MCF 10A (cell line): ENCODE results near the gene NUDCD2. TPM values are rescaled to one million over a fixed set of nuclear protein-coding genes. Genes with fewer than 3 reads are reported as not detected.

Experiments
- BruUV-seq: library from RNA; stranded (reverse); fragments of 400-500 nt; replicated peaks from 2 replicates; lab custom pipeline; 2021; lab: Mats Ljungman, UMichigan
- CTCF ChIA-PET: fragments of 300-600 bp; sonication (Branson Sonifier 250); formaldehyde crosslinking; extraction: SDS; loops from one replicate; lab custom pipeline; 2021; ENCODE audit warnings: antibody characterized with exemption, inconsistent platforms; lab: Yijun Ruan, JAX
- POLR2A ChIA-PET: fragments of 300-600, 350-650 bp; sonication (Branson Sonifier 250); formaldehyde crosslinking; extraction: SDS; loops from one replicate; lab custom pipeline; 2020; ENCODE audit warnings: antibody characterized with exemption, inconsistent platforms; lab: Yijun Ruan, JAX
- DNase-seq: peaks from one replicate; pipeline ENCODE4 v3.0.0-alpha.2; 2018; ENCODE audit not compliant: unreplicated experiment
- H3K27ac Mint-ChIP-seq: one replicate; pipeline ENCODE4 v1.8.0; 2022; ENCODE audit warnings: mild to moderate bottlenecking, low read depth, mixed read lengths; ENCODE audit not compliant: unreplicated experiment
- H3K27me3 Mint-ChIP-seq: one replicate; pipeline ENCODE4 v1.8.0; 2022; ENCODE audit warnings: mixed read lengths; ENCODE audit not compliant: insufficient read depth, unreplicated experiment
- H3K36me3 Mint-ChIP-seq: one replicate; pipeline ENCODE4 v1.8.0; 2022; ENCODE audit warnings: mild to moderate bottlenecking, moderate library complexity, mixed read lengths; ENCODE audit not compliant: insufficient read depth, unreplicated experiment
- H3K4me1 Mint-ChIP-seq: one replicate; pipeline ENCODE4 v1.8.0; 2022; ENCODE audit warnings: mixed read lengths; ENCODE audit not compliant: insufficient read depth, unreplicated experiment
- H3K4me3 Mint-ChIP-seq: one replicate; pipeline ENCODE4 v1.8.0; 2022; ENCODE audit warnings: mild to moderate bottlenecking, moderate library complexity, mixed read lengths; ENCODE audit not compliant: unreplicated experiment
- H3K9me3 Mint-ChIP-seq: one replicate; pipeline ENCODE4 v1.8.0; 2022; ENCODE audit warnings: mixed read lengths; ENCODE audit not compliant: unreplicated experiment
- intact Hi-C: fragments of 100-400 bp; cut with micrococcal nuclease; formaldehyde crosslinking; loops from 2 replicates; pipeline ENCODE4 v1.14.1; 2022
- total RNA-seq: library from RNA; stranded (reverse); gene quantifications from 2 replicates; pipeline ENCODE4 v1.2.3, GENCODE V29; 2022
- TF ChIP-seq, protein P1 (sequence below): fragments of 200-600 bp; IDR thresholded peaks from one replicate; pipeline ENCODE4 v1.8.0; 2022; ENCODE audit warnings: antibody characterized with exemption, mild to moderate bottlenecking; ENCODE audit not compliant: unreplicated experiment

The NUDCD2 gene
- total RNA-seq, 1 experiment from 2014 or later = 68.0 TPM

DNA sequence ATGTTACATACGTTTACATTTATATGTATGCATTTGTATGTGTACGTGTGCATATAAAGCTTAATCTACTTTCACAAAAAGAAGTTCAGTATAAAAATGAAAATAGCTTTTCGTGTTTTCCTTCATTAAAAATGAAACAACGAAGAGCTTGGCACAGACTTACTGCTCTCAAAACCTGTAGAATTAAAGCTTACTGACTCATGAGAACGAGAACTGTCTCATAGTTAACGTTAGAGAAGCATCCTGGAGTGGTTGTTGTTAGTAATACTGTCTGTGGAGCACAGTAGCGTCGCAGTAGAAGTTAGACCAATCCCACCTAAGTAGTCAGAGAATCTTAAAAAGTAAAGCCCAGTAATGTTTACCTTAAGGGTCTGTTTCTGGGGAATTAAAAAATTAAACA is 46.8 kb upstream of the NUDCD2 start:
- Mint-ChIP-seq H3K4me3 (peak overlapping the region; percentile 96), H3K27me3 (no peaks in the 10 kb centered on the region), H3K27ac (peak overlapping the region; percentile 98), H3K36me3 (peaks cover 41% of the 10 kb centered on the region), H3K4me1 (peaks cover 39% of the 10 kb centered on the region), H3K9me3 (no peaks in the 10 kb centered on the region)
- peak; percentile 57 for DNase-seq
- POLR2A ChIA-PET = interaction anchor here (0.7 to 7.0 kb wide), 11 partner anchors 10 to 143 kb away, joined by 3 to 352 read pairs (median 5); partner anchors contain the start of genes CCNG1, HMMR and NUDCD2
- CTCF ChIA-PET = interaction anchor here (0.6 to 1.1 kb wide), 7 partner anchors 17 to 1647 kb away, joined by 3 to 8 read pairs (median 4); partner anchors contain the start of genes HMMR and NUDCD2
- BruUV-seq = no TSS peak
- TF ChIP-seq, protein P1, sequence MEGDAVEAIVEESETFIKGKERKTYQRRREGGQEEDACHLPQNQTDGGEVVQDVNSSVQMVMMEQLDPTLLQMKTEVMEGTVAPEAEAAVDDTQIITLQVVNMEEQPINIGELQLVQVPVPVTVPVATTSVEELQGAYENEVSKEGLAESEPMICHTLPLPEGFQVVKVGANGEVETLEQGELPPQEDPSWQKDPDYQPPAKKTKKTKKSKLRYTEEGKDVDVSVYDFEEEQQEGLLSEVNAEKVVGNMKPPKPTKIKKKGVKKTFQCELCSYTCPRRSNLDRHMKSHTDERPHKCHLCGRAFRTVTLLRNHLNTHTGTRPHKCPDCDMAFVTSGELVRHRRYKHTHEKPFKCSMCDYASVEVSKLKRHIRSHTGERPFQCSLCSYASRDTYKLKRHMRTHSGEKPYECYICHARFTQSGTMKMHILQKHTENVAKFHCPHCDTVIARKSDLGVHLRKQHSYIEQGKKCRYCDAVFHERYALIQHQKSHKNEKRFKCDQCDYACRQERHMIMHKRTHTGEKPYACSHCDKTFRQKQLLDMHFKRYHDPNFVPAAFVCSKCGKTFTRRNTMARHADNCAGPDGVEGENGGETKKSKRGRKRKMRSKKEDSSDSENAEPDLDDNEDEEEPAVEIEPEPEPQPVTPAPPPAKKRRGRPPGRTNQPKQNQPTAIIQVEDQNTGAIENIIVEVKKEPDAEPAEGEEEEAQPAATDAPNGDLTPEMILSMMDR = no peak
- intact Hi-C loops = loop anchor here (5.0 kb wide), 1 partner anchor 731 kb away; no protein-coding TSS in a partner anchor

DNA sequence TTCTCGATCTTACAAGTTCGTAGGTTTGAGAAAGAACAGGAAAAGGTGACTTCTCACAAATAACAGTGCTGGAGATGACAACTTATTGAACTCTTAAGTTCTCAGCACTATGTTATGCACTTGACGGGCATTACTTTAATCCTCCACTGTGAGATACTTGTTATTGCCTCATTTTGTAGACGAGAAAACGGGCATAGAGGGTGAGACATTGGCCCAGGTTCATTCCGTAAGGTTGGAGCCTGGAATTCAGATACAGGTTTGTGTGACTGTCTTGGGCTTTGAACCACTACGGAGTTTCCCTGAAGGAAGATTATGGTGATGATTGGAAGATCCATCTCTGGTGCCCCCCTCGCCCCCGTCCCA is 46.2 kb upstream of the NUDCD2 start:
- Mint-ChIP-seq H3K36me3 (peaks cover 39% of the 10 kb centered on the region), H3K4me1 (peaks cover 38% of the 10 kb centered on the region), H3K27ac (peak overlapping the region; percentile 98), H3K9me3 (no peaks in the 10 kb centered on the region), H3K4me3 (peak overlapping the region; percentile 96), H3K27me3 (no peaks in the 10 kb centered on the region)
- intact Hi-C loops = loop anchor here (5.0 kb wide), 1 partner anchor 731 kb away; no protein-coding TSS in a partner anchor
- DNase-seq = no peak
- TF ChIP-seq, protein P1 = no peak
- BruUV-seq = TSS peak; percentile 50
- POLR2A ChIA-PET = interaction anchor here (0.9 to 7.0 kb wide), 18 partner anchors 11 to 144 kb away, joined by 4 to 352 read pairs (median 7); partner anchors contain the start of genes CCNG1, HMMR and NUDCD2
- CTCF ChIA-PET = interaction anchor here (0.9 to 4.8 kb wide), 8 partner anchors 16 to 46 kb away, joined by 3 to 60 read pairs (median 5); partner anchors contain the start of genes HMMR and NUDCD2

DNA sequence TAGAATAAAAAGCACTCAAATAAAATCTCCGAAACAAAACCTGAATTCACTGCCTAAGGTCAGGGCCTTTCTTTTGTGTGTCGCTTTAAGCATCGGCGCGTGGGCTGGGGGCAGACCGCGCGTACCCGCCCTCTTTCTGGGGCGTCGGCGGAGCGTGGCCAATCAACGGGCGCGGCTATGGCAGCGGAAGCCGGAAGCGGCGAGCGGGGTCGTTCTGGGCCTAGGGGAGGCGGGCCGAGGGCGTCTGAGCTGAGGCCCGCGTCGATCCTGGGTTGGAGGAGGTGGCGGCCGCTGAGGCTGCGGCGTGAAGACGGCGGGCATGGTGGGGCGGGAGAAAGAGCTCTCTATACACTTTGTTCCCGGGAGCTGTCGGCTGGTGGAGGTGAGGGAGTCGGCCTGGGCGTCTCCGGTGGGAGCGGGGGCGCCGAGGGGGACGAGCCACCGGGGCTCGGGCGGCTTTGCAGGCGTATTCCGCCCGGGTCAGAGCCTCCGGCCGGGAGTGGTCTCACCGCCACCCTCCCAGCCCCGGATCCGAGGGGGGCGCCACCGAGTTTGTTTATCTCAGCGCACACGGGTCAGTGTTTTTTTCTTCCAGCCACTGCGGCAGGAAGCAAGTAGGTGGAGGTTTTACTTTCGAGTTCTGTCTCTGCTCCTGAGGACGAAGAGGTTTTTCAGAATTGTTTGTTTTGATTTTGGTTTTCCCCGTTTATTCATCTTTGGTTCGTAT is 45.6 kb upstream of the NUDCD2 start, which contains the start of gene MAT2B:
Gene MAT2B, plus strand, starts transcription at position 252 of the 727 bp plus-strand sequence. Its CDS starts 68 bp downstream, at position 320.
- DNase-seq = peak; percentile 99
- Mint-ChIP-seq H3K9me3 (no peaks in the 10 kb centered on the region), H3K4me3 (peak within 1 kb of the TSS; percentile 96), H3K27ac (peak within 1 kb of the TSS; percentile 98), H3K36me3 (peaks cover 39% of the 10 kb centered on the region), H3K4me1 (peaks cover 38% of the 10 kb centered on the region), H3K27me3 (no peaks in the 10 kb centered on the region)
- ChIA-PET POLR2A (interaction anchor here (0.7 to 5.1 kb wide), 23 partner anchors 8 to 1816 kb away, joined by 3 to 305 read pairs (median 4); partner anchors contain the start of genes CCNG1, HMMR and NUDCD2), CTCF (interaction anchor here (0.8 to 4.8 kb wide), 4 partner anchors 32 to 58 kb away, joined by 3 to 60 read pairs (median 7); partner anchors contain the start of genes HMMR and NUDCD2)
- no TSS peak for BruUV-seq
- TF ChIP-seq, protein P1 = peak; percentile 30
- intact Hi-C loops = loop anchor here (2.0 to 5.0 kb wide), 2 partner anchors 69 to 732 kb away; partner anchors contain the start of gene CCNG1
